DOHH2 (cell line): ENCODE results near the gene STPG4.

ENCODE experiments used
- EZH2phosphoT487 ChIP-seq: fragments of 200-600 bp; sonication (generic); IDR thresholded peaks from 2 replicates; pipeline ENCODE4 v1.6.1; 2017; ENCODE audit warnings: borderline replicate concordance, mild to moderate bottlenecking, antibody characterized with exemption, low read length, moderate library complexity, mixed read lengths
- TF ChIP-seq, protein P1 (sequence below): fragments of 200-600 bp; sonication (generic); IDR thresholded peaks from one replicate; pipeline ENCODE4 v1.5.1; 2014; ENCODE audit warnings: antibody characterized with exemption, mild to moderate bottlenecking, low read depth, low read length; ENCODE audit not compliant: poor library complexity, severe bottlenecking

DNA sequence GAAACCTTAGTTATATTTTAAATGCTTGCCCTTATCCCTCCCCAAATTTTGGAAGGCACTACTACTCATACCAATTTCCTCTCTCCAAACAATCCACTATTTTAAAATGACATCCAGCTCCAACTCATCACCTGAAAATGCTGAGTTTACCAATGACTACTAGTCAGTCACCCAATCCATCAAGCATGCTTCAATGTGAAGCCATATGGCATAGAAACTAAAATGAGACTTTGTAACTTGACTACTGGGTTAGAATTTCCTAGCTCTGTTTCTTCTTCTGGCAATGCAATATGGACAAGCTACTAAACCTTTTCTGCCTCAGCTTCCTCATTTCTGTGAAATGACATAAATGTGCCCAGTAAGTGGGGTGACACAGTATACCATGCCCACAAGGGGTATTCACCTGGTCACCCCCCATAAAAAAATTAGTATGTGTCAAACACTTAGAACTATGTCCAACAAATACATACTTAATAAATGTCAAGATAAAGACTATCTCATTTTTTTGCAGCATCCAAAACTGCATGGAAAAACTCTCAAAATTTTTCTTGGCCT lies 10.0 kb upstream of the STPG4 start:
- TF ChIP-seq, protein P1, sequence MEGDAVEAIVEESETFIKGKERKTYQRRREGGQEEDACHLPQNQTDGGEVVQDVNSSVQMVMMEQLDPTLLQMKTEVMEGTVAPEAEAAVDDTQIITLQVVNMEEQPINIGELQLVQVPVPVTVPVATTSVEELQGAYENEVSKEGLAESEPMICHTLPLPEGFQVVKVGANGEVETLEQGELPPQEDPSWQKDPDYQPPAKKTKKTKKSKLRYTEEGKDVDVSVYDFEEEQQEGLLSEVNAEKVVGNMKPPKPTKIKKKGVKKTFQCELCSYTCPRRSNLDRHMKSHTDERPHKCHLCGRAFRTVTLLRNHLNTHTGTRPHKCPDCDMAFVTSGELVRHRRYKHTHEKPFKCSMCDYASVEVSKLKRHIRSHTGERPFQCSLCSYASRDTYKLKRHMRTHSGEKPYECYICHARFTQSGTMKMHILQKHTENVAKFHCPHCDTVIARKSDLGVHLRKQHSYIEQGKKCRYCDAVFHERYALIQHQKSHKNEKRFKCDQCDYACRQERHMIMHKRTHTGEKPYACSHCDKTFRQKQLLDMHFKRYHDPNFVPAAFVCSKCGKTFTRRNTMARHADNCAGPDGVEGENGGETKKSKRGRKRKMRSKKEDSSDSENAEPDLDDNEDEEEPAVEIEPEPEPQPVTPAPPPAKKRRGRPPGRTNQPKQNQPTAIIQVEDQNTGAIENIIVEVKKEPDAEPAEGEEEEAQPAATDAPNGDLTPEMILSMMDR: no peak
- no peak for TF ChIP-seq EZH2phosphoT487
